K562 (cell line): ENCODE measurements around the gene RAB12. TPM values are rescaled to one million over a fixed set of nuclear protein-coding genes. Genes with fewer than 3 reads are reported as not detected.

ENCODE experiments used
- CXXC5 ChIP-seq: fragments of 250-450 bp; sonication (Bioruptor Pico); IDR thresholded peaks from 2 replicates; pipeline ENCODE4 v1.8.0; 2022; ENCODE audit warnings: inconsistent platforms, mild to moderate bottlenecking, moderate library complexity
- KDM1A ChIP-seq, 2 experiments: fragments of 450-650 bp; IDR thresholded peaks; 2 replicates each; pipeline ENCODE4 v1.6.1; 2016; ENCODE audit warnings: mild to moderate bottlenecking in 2 of 2
- POLR2AphosphoS5 ChIP-seq: IDR thresholded peaks from 2 replicates; pipeline ENCODE4 v1.6.1; 2011; ENCODE audit warnings: mild to moderate bottlenecking, low read depth, low read length, moderate library complexity; ENCODE audit not compliant: control insufficient read depth, insufficient read depth
- SP2 ChIP-seq: IDR thresholded peaks from 2 replicates; pipeline ENCODE4 v1.6.1; 2011; ENCODE audit warnings: mild to moderate bottlenecking, low read depth, low read length, moderate library complexity; ENCODE audit not compliant: poor library complexity, severe bottlenecking; ENCODE audit errors: extremely low read depth
- TCFL5 ChIP-seq: fragments of 250-450 bp; sonication (Bioruptor Pico); conservative IDR thresholded peaks from 2 replicates; pipeline ENCODE4 v1.6.1; 2021; ENCODE audit warnings: mild to moderate bottlenecking, moderate library complexity, matching md5 sums
- ZNF76 ChIP-seq: fragments of 250-450 bp; sonication (Bioruptor Pico); IDR thresholded peaks from 2 replicates; pipeline ENCODE4 v1.4.0; 2020; ENCODE audit warnings: mild to moderate bottlenecking, moderate library complexity, borderline replicate concordance
- polyA plus RNA-seq, 8 experiments: library from polyadenylated mRNA; depleted of rRNA in 4 of 8; stranded (reverse) in 5 of 8; unstranded in 3 of 8; fragments of >200 nt; fragmentation: Nextera tagmentation in 2 of 8; fragmentation: Illumina TruSeq in 1 of 8; extraction: Ambion mirVana in 2 of 8; extraction: Trizol in 1 of 8; gene quantifications; 2 replicates each; pipeline versions ENCODE4 v1.2.1 to v1.2.3, GENCODE V29; 2011 to 2014; ENCODE audit warnings: inconsistent platforms in 1 of 8, missing spikeins in 1 of 8
- total RNA-seq, 7 experiments: library from RNA; depleted of rRNA in 6 of 7; stranded (reverse); fragments of >200 nt in 6 of 7; fragmentation: Illumina TruSeq in 2 of 7; extraction: Trizol in 2 of 7; gene quantifications; 2 replicates each; pipeline versions ENCODE4 v1.2.1 to v1.2.3, GENCODE V29; 2011 to 2021; ENCODE audit warnings: low replicate concordance in 1 of 7
- TF ChIP-seq, protein P1 (sequence below), 2 experiments: IDR thresholded peaks; 2 replicates each; pipeline ENCODE4 v1.6.1; 2011; ENCODE audit warnings: borderline replicate concordance in 1 of 2, control low read depth in 1 of 2, low read depth in 1 of 2, low read length in 1 of 2, mild to moderate bottlenecking in 1 of 2, mixed read lengths in 1 of 2, moderate library complexity in 1 of 2; ENCODE audit not compliant: insufficient read depth in 1 of 2, insufficient read length in 1 of 2, poor library complexity in 1 of 2, severe bottlenecking in 1 of 2; ENCODE audit errors: extremely low read depth in 1 of 2
- TF ChIP-seq, protein P2 (sequence below), 2 experiments: fragments of 450-650 bp; formaldehyde crosslinking in 1 of 2; IDR thresholded peaks; 2 replicates each; pipeline versions ENCODE4 v1.4.0 to v1.6.1; 2014 to 2020; ENCODE audit warnings: mild to moderate bottlenecking in 2 of 2, borderline replicate concordance in 1 of 2, low read depth in 1 of 2
- TF ChIP-seq, protein P3 (sequence below), 2 experiments: IDR thresholded peaks; 2 replicates each; pipeline ENCODE4 v1.6.1; 2012; ENCODE audit warnings: improper control_type of control experiment in 2 of 2, low read depth in 2 of 2, low read length in 2 of 2, borderline replicate concordance in 1 of 2

Gene RAB12
- total and polyA plus RNA-seq, 9 of the 15 experiments (the other 6 are each of a cell fraction or from before 2014, with no cell fraction given): 0.48 to 21.6 (median 18.8) TPM

DNA sequence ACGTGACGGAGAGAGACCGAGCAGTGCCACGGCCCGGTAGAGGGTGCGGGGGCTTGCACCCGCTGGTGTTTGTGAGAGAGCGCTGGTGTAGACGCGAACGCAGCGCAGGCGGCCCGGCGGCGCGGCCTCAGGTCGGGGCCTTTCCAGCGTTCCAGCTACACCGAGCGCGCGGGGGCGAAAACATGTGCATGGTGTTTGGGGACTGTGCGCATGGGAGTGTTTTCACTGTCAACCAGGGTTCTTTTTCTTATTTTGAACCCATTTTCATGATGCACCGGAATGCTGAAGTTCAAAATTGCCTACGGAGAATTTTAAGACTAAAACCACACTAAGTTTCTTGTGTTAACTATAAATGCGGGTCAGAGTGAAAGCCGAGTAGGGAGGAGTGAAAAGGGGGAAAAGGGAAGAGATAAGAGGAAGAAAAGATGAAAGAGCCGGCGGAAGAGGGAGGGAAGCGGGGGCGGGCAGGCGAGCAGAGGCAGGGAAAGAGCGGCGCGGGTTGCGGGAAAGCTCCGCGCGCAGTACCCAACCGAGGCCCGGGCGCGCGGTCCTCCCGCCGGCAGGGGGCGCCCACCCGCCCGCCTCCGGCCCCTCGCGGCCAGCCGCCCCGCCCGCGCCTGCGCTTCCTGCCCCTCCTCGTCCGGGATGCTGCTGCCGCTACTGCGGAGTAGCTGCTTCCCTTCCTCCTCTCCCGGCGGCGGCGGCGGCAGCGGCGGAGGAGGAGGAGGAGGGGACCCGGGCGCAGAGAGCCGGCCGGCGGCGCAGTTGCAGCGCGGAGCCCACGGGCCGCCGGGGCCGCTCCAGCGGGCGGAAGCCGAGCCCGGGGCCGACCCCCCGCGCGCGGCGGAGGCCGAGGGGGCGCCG lies at the start of gene RAB12 (continued):
- TF ChIP-seq ZNF76: no peak
- 0 out of 4 replicates have a peak, but pooled peaks of 1 of the 2 experiments have one; percentile 24 for TF ChIP-seq KDM1A (IDR thresholded peaks at IDR 0.05)
- TF ChIP-seq, protein P1, sequence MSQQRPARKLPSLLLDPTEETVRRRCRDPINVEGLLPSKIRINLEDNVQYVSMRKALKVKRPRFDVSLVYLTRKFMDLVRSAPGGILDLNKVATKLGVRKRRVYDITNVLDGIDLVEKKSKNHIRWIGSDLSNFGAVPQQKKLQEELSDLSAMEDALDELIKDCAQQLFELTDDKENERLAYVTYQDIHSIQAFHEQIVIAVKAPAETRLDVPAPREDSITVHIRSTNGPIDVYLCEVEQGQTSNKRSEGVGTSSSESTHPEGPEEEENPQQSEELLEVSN (IDR thresholded peaks at IDR 0.05; ENCODE audit: borderline replicate concordance in 1 of 2, extremely low read depth in 1 of 2, insufficient read depth in 1 of 2, insufficient read length in 1 of 2, low read depth in 1 of 2, low read length in 1 of 2, poor library complexity in 1 of 2, severe bottlenecking in 1 of 2): peak; percentile 16 to 60
- peak; percentile 72 for TF ChIP-seq SP2
- peak; percentile 89 for TF ChIP-seq CXXC5 (CRISPR knock-in tag)
- peak; percentile 74 for TF ChIP-seq POLR2AphosphoS5
- TF ChIP-seq, protein P2, sequence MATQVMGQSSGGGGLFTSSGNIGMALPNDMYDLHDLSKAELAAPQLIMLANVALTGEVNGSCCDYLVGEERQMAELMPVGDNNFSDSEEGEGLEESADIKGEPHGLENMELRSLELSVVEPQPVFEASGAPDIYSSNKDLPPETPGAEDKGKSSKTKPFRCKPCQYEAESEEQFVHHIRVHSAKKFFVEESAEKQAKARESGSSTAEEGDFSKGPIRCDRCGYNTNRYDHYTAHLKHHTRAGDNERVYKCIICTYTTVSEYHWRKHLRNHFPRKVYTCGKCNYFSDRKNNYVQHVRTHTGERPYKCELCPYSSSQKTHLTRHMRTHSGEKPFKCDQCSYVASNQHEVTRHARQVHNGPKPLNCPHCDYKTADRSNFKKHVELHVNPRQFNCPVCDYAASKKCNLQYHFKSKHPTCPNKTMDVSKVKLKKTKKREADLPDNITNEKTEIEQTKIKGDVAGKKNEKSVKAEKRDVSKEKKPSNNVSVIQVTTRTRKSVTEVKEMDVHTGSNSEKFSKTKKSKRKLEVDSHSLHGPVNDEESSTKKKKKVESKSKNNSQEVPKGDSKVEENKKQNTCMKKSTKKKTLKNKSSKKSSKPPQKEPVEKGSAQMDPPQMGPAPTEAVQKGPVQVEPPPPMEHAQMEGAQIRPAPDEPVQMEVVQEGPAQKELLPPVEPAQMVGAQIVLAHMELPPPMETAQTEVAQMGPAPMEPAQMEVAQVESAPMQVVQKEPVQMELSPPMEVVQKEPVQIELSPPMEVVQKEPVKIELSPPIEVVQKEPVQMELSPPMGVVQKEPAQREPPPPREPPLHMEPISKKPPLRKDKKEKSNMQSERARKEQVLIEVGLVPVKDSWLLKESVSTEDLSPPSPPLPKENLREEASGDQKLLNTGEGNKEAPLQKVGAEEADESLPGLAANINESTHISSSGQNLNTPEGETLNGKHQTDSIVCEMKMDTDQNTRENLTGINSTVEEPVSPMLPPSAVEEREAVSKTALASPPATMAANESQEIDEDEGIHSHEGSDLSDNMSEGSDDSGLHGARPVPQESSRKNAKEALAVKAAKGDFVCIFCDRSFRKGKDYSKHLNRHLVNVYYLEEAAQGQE (IDR thresholded peaks at IDR 0.05; ENCODE audit: borderline replicate concordance): no peak
- TF ChIP-seq, protein P2 (CRISPR knock-in tag; IDR thresholded peaks at IDR 0.05; ENCODE audit: low read depth): 0 out of 2 replicates have a peak, but pooled peaks have one; percentile 40
- TF ChIP-seq, protein P3, sequence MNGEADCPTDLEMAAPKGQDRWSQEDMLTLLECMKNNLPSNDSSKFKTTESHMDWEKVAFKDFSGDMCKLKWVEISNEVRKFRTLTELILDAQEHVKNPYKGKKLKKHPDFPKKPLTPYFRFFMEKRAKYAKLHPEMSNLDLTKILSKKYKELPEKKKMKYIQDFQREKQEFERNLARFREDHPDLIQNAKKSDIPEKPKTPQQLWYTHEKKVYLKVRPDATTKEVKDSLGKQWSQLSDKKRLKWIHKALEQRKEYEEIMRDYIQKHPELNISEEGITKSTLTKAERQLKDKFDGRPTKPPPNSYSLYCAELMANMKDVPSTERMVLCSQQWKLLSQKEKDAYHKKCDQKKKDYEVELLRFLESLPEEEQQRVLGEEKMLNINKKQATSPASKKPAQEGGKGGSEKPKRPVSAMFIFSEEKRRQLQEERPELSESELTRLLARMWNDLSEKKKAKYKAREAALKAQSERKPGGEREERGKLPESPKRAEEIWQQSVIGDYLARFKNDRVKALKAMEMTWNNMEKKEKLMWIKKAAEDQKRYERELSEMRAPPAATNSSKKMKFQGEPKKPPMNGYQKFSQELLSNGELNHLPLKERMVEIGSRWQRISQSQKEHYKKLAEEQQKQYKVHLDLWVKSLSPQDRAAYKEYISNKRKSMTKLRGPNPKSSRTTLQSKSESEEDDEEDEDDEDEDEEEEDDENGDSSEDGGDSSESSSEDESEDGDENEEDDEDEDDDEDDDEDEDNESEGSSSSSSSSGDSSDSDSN (IDR thresholded peaks at IDR 0.05; ENCODE audit: borderline replicate concordance in 1 of 2, low read depth in 2 of 2, low read length in 2 of 2): peak in 1 of 2 experiments; percentile 65; a peak in 1 of 4 replicates
- no peak for TF ChIP-seq TCFL5 (CRISPR knock-in tag)
- TF ChIP-seq, all 486 proteins: peak for 71
